T-helper 2 cell (primary cell): ENCODE measurements around the gene CPNE6.

ENCODE experiments used
- DNase-seq, 5 experiments: peaks; one replicate each; pipeline versions ENCODE4 v3.0.0 to v3.0.0-alpha.2; 2012 to 2022

The CPNE6 gene

GRCh38 chr14:24070285-24071143, 848 bp upstream of the CPNE6 start:
- no peak for DNase-seq

- DNase-seq: no peak
Observed at GRCh38 chr14:24071836-24072430, 571 bp downstream of the CPNE6 start.

- no peak for DNase-seq
Observed at GRCh38 chr14:24072436-24072835, 1.1 kb downstream of the CPNE6 start.

- DNase-seq: no peak
Observed at GRCh38 chr14:24072881-24073877, 1.8 kb downstream of the CPNE6 start.

- DNase-seq: no peak
Observed at GRCh38 chr14:24074625-24075484, 3.5 kb downstream of the CPNE6 start.

- no peak for DNase-seq
Observed at GRCh38 chr14:24075485-24076301, 4.3 kb downstream of the CPNE6 start.

GRCh38 chr14:24076302-24076601, 4.9 kb downstream of the CPNE6 start:
- no peak for DNase-seq

- DNase-seq: no peak
Observed at GRCh38 chr14:24077086-24077485, 5.7 kb downstream of the CPNE6 start.

GRCh38 chr14:24078146-24078545, 6.8 kb downstream of the CPNE6 start:
- no peak for DNase-seq

- DNase-seq: no peak
Observed at GRCh38 chr14:24079491-24080141, 8.3 kb downstream of the CPNE6 start.

- DNase-seq: no peak
Observed at GRCh38 chr14:24080142-24080530, 8.8 kb downstream of the CPNE6 start.

- DNase-seq: peak; percentile 27 to 79 (median 53)
Observed at GRCh38 chr14:24080888-24081738, 9.8 kb downstream of the CPNE6 start.

GRCh38 chr14:24081739-24082211, 10.4 kb downstream of the CPNE6 start:
- DNase-seq: no peak

GRCh38 chr14:24082411-24083080, 11.2 kb downstream of the CPNE6 start:
- no peak for DNase-seq

GRCh38 chr14:24083462-24083861, 12.1 kb downstream of the CPNE6 start:
- DNase-seq: no peak

GRCh38 chr14:24084440-24084839, 13.1 kb downstream of the CPNE6 start:
- no peak for DNase-seq

- no peak for DNase-seq
Observed at GRCh38 chr14:24085215-24085614, 13.9 kb downstream of the CPNE6 start.

GRCh38 chr14:24086193-24086955, 15.0 kb downstream of the CPNE6 start:
- no peak for DNase-seq
